ENCODE data around the gene ARFGEF2.

ARFGEF2 gene

GRCh38 chr20:48880331-48880730 is 41.2 kb upstream of the ARFGEF2 start:
- H3K79me2 ChIP-seq (ENCODE audit: control insufficient read depth, low read length) = no peaks in the 10 kb centered on the region
- no peaks in the 10 kb centered on the region for H3K4me1 ChIP-seq (ENCODE audit: control insufficient read depth, low read length)
- H3K27me3 ChIP-seq (ENCODE audit: control insufficient read depth, low read length) = peaks cover 3% of the 10 kb centered on the region; the same call in 1 of the 2 replicates
- H3K27ac ChIP-seq (ENCODE audit: low read depth, low read length) = no peak overlapping the region
- H4K20me1 ChIP-seq (ENCODE audit: control insufficient read depth, insufficient read depth, low read depth, low read length) = no peaks in the 10 kb centered on the region
- H3K4me2 ChIP-seq (ENCODE audit: low read length) = no peak overlapping the region
- H3F3A ChIP-seq (ENCODE audit: control insufficient read depth, insufficient read depth) = no peaks in the 10 kb centered on the region
- H3K36me3 ChIP-seq (ENCODE audit: control insufficient read depth, low read length) = no peaks in the 10 kb centered on the region
- no peaks in the 10 kb centered on the region for H3K9me2 ChIP-seq (replicated peaks; ENCODE audit: control insufficient read depth, low read length)
- H3K9me3 ChIP-seq (ENCODE audit: control insufficient read depth, insufficient read depth, low read length) = no peaks in the 10 kb centered on the region
- no peak overlapping the region for H3K4me3 ChIP-seq (ENCODE audit: low read length)
- TF ChIP-seq EZH2phosphoT487 (IDR thresholded peaks at IDR 0.05; ENCODE audit: borderline replicate concordance, low read length) (no peak), CTCF (IDR thresholded peaks at IDR 0.05; ENCODE audit: low read depth, low read length, poor library complexity, severe bottlenecking) (no peak)

GRCh38 chr20:48880981-48881657 is 40.4 kb upstream of the ARFGEF2 start:
- H3K9me2 ChIP-seq (replicated peaks; ENCODE audit: control insufficient read depth, low read length) = no peaks in the 10 kb centered on the region
- no peaks in the 10 kb centered on the region for H3F3A ChIP-seq (ENCODE audit: control insufficient read depth, insufficient read depth)
- H3K79me2 ChIP-seq (ENCODE audit: control insufficient read depth, low read length) = no peaks in the 10 kb centered on the region
- peaks cover 3% of the 10 kb centered on the region; the same call in 1 of the 2 replicates for H3K27me3 ChIP-seq (ENCODE audit: control insufficient read depth, low read length)
- H3K4me2 ChIP-seq (ENCODE audit: low read length) = no peak overlapping the region
- no peaks in the 10 kb centered on the region for H3K9me3 ChIP-seq (ENCODE audit: control insufficient read depth, insufficient read depth, low read length)
- no peaks in the 10 kb centered on the region for H3K4me1 ChIP-seq (ENCODE audit: control insufficient read depth, low read length)
- H3K4me3 ChIP-seq (ENCODE audit: low read length) = no peak overlapping the region
- H4K20me1 ChIP-seq (ENCODE audit: control insufficient read depth, insufficient read depth, low read depth, low read length) = no peaks in the 10 kb centered on the region
- H3K27ac ChIP-seq (ENCODE audit: low read depth, low read length) = no peak overlapping the region
- TF ChIP-seq CTCF (IDR thresholded peaks at IDR 0.05; ENCODE audit: low read depth, low read length, poor library complexity, severe bottlenecking) (no peak), EZH2phosphoT487 (IDR thresholded peaks at IDR 0.05; ENCODE audit: borderline replicate concordance, low read length) (no peak)
- no peaks in the 10 kb centered on the region for H3K36me3 ChIP-seq (ENCODE audit: control insufficient read depth, low read length)

DNA sequence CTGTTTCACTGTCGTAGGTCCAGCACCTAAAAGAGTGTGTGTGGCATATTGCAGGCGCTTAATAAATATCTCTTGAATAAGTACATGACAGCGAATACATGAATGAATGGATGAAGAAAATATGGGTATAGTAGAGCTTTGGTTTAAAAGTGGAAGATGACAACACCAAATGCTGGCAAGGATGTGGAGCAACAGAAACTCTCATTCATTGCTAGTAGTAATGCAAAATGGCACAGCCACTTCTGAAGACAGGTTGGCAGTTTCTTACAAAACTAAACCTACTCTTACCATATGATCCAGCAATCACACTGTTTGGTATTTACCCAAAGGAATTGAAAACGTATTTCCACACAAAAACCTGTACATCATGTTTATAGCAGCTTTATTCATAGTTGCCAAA is 36.3 kb upstream of the ARFGEF2 start:
- Histone ChIP-seq H3K27ac (ENCODE audit: low read depth, low read length) (no peak overlapping the region), H3K4me2 (ENCODE audit: low read length) (no peak overlapping the region), H3K4me3 (ENCODE audit: low read length) (no peak overlapping the region), H3K4me1 (ENCODE audit: control insufficient read depth, low read length) (no peaks in the 10 kb centered on the region), H3K36me3 (ENCODE audit: control insufficient read depth, low read length) (no peaks in the 10 kb centered on the region), H4K20me1 (ENCODE audit: control insufficient read depth, insufficient read depth, low read depth, low read length) (no peaks in the 10 kb centered on the region), H3K9me2 (replicated peaks; ENCODE audit: control insufficient read depth, low read length) (no peaks in the 10 kb centered on the region), H3K79me2 (ENCODE audit: control insufficient read depth, low read length) (no peaks in the 10 kb centered on the region), H3F3A (ENCODE audit: control insufficient read depth, insufficient read depth) (no peaks in the 10 kb centered on the region), H3K27me3 (ENCODE audit: control insufficient read depth, low read length) (peaks cover 3% of the 10 kb centered on the region; the same call in 1 of the 2 replicates), H3K9me3 (ENCODE audit: control insufficient read depth, insufficient read depth, low read length) (no peaks in the 10 kb centered on the region)
- no peak for TF ChIP-seq CTCF (IDR thresholded peaks at IDR 0.05; ENCODE audit: low read depth, low read length, poor library complexity, severe bottlenecking)
- TF ChIP-seq EZH2phosphoT487 (IDR thresholded peaks at IDR 0.05; ENCODE audit: borderline replicate concordance, low read length) = no peak
